Left forelimb (tissue), 1 donor: ENCODE data around the gene MED6.

Experiments
- DNase-seq: peaks from one replicate; pipeline ENCODE4 v3.0.0-alpha.2; 2018; ENCODE audit warnings: low spot score

Gene MED6

GRCh38 chr14:70597731-70598130, 2.7 kb downstream of the MED6 start:
- DNase-seq: no peak

DNA sequence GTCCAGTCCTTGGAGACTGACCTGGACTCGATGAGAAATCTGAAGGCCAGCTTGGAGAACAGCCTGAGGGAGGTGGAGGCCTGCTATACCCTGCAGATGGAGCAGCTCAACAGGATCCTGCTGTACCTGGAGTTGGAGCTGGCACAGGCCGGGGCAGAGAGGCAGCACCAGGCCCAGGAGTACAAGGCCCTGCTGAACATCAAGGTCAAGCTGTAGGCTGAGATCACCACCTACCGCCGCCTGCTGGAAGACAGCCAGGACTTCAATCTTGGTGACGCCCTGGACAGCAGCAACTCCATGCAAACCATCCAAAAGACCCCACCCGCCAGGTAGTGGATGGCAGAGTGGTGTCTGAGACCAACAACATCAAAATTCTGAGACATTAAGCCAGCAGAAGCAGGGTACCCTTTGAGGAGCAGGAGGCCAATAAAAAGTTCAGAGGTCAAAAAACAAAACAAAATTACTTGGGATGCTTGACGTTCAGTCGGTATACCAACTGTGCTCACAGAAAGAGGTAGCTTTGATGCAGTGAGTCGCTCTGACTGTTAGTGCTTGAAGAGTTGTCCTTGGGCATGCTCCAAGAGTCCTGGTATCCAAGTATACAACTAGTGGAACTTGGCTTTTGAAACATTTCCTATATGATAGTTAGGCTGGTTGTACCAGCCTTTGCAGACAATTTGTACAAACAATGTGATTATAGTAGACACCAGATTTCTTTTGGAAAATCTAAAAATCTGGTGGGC, 4.8 kb downstream of the MED6 start:
- no peak for DNase-seq

- DNase-seq: no peak
Measured at GRCh38 chr14:70594461-70594860, 6.0 kb downstream of the MED6 start.

GRCh38 chr14:70585231-70585630, 15.2 kb downstream of the MED6 start:
- DNase-seq: no peak

DNA sequence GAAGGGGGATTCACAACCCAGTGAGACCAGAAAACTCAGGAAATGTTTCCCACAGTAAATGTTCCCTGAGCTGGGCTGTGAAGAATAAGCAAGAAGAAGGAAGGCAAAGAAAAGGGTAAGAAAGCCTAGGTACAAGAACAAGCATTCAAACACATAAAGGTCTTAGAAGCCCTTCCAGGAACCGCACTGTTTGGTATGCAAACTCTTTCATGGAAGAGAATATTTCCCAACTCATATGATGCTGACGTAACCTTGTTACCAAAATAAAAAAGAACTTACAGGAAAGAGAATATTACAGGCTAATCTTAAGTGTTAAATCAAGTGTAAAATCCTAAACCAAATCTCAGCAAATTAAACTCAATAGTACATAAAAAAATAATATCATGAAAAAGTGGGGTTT, 23.6 kb downstream of the MED6 start:
- no peak for DNase-seq

DNA sequence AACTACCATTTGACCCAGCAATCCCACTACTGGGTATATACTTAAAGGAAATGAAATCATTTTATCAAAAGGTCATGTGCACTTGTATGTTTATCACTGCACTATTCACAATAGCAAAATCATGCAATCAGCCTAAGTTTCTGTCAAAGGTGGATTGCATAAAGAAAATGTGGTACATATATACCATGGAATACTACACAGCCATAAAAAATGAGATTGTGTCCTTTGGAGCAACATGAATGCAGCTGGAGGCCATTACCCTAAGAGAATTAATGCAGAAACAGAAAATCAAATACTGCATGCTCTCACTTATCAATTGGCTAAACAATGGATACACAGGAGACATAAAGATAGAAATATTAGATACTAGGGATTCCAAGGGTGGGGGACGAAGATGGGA, 27.4 kb downstream of the MED6 start:
- no peak for DNase-seq

DNA sequence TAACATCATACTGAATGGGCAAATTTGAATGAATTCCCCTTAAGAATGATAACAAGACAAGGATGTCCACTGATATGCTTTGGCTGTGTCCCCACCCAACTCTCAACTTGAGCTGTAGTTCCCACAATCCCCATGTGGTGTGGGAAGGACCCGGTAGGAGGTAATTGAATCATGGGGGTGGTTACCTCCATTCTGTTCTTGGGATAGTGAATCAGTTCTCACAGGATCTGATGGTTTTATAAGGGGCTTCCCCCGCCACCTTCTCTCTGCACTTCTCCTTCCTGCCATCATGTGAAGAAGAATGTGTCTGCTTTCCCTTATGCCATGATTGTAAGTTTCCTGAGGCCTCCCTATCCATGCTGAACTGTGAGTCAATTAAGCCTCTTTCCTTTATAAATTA, 29.3 kb downstream of the MED6 start:
- no peak for DNase-seq

GRCh38 chr14:70567791-70568190, 32.7 kb downstream of the MED6 start:
- DNase-seq: no peak

GRCh38 chr14:70563869-70564268, 36.6 kb downstream of the MED6 start:
- no peak for DNase-seq

DNA sequence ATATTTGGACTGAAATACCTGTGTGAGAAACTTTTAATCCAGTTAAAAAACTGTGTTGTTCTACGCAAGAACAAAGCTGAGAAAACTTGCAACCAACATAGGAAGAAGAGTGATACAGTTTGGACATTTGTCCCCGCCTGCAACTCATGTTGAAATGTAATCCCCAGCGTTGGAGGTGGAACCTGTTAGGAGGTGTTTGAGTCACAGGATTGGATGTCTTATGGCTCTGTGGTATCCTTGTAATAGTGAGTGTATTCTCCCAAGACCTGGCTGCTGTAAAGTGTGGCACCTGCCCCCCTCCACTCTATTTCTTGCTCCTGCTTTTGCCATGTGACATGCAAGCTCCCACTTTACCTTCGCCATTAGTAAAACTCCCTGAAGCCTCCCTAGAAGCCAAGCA, 37.0 kb downstream of the MED6 start:
- no peak for DNase-seq

- DNase-seq: no peak
Measured at GRCh38 chr14:70558356-70558755, 42.1 kb downstream of the MED6 start.

- no peak for DNase-seq
Measured at GRCh38 chr14:70555890-70556289, 44.6 kb downstream of the MED6 start.

DNA sequence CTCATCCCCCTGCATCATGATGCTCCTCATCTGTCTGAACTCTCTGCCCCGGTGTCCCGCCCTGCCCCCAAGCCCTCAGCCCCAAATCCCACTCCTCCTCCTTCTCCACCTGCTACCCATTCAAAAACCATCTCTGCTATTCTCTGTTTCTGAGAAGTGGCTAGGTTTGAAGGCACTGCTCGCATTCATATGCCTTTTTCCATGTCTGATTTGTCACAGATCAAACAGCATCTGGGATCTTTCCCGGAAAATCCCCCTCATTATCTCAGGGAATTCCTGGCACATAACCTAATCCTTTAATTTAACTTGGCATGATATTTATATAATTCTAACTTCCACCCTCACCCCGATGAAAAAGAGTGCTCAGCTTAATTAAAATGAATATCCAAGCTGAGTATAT, 62.4 kb downstream of the MED6 start:
- no peak for DNase-seq

GRCh38 chr14:70536830-70537229, 63.6 kb downstream of the MED6 start:
- DNase-seq: no peak

GRCh38 chr14:70534904-70535303, 65.6 kb downstream of the MED6 start, which contains the start of gene ADAM20:
Gene ADAM20 (minus strand): TSS chr14:70535004. CDS start chr14:70524757, 10,247 bp downstream.
- no peak for DNase-seq
